ENCODE data around the gene OVOL1. TPM values are rescaled to one million over a fixed set of nuclear protein-coding genes. Genes with fewer than 3 reads are reported as not detected.
A peak's percentile ranks its signal among the peaks of the same experiment; 100 is the strongest.
"Not testable (repeated sequence)": the region's sequence is repeated elsewhere in the genome, so short reads cannot be mapped to it uniquely, and the experiment has no call there.

The OVOL1 gene
- polyA plus RNA-seq (2013, experiment 1 of 2): 1.2 TPM
- 1.2 TPM for polyA plus RNA-seq (2013, experiment 2 of 2)

DNA sequence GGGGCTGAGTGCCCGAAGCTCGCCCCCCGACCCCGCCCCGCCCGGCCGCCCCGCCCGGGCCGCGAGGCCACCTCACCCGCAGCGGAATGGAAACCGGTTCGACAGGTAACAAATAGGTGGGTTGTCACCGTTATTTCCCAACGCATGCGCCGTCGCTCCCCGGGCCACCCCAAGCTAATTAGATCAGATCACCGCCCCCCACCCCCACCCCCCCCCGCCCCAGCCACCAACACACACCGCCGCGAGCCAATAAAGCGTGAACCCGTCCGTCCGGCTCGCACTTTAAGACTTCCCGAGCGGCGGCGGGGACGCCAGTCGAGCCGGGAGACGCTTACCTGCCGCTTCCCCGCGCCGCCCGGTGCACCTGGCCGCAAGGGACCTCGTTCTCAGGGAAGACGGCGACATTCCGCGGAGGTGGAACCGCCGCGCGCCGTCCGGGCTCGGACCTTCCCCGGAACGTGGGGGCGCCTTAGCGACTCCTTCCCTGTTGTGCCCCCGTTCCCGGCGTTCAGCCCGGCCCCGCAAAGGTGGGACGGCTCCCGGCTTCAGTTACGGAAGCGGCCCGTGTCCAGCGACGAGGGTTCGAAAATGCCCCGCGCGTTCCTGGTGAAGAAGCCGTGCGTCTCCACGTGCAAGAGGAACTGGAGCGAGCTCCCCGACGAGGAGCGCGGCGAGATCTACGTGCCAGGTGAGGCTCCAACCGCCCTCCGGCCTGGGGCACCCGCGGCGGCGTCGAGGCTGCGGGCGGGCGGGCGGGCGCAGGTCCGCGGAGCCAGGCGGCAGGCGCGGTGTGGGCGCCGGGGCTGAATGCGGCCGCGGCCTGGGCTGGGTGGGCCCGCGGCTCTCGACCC, at the start of gene OVOL1:
OVOL1 (plus strand) TSS at position 278 of the 851 bp plus-strand sequence; CDS start at position 589, 311 bp downstream.
- H3K9ac ChIP-seq (ENCODE audit: low read depth, low read length): peak within 1 kb of the TSS; percentile 56; the same call in 1 of the 2 replicates
- peak within 1 kb of the TSS; percentile 57 for H3K4me3 ChIP-seq (ENCODE audit: low read length)
- H3K27me3 ChIP-seq (ENCODE audit: insufficient read depth, low read length): peaks cover 73% of the 10 kb centered on the region
- 1% methylated on average over 104 of the region's 112 CpGs for WGBS
- H3K36me3 ChIP-seq (ENCODE audit: insufficient read depth, low read length): no peaks in the 10 kb centered on the region
- H3K27ac ChIP-seq (ENCODE audit: low read depth, low read length): no peak within 1 kb of the TSS
- H3K4me1 ChIP-seq (ENCODE audit: insufficient read depth, low read length): peaks cover 21% of the 10 kb centered on the region
- H3K9me3 ChIP-seq (ENCODE audit: insufficient read depth, low read depth, low read length): no peaks in the 10 kb centered on the region

DNA sequence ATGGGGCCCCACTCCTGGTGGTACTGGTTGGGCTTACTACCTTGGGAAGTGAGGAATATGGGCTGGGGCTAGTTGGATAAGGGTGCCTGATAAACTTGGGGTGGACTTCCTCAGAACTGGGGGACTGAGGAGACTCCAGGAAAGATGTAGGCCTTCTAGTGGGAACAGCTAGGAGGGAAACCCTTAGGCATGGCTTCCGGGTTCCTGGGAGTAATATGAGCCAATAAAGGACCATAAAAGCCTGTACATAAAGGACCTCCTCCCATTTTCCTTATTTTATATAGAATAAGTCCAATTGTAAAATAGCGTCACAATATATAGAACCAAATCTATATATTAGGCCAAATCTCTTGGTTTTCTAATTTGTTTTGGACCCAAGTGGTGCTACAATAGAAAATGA, 47.8 kb upstream of the OVOL1 start:
- H3K4me1 ChIP-seq (ENCODE audit: insufficient read depth, low read length): no peaks in the 10 kb centered on the region
- H3K27me3 ChIP-seq (ENCODE audit: insufficient read depth, low read length): no peaks in the 10 kb centered on the region
- no peaks in the 10 kb centered on the region for H3K36me3 ChIP-seq (ENCODE audit: insufficient read depth, low read length)
- no peak overlapping the region for H3K27ac ChIP-seq (ENCODE audit: low read depth, low read length)
- no peak overlapping the region for H3K4me3 ChIP-seq (ENCODE audit: low read length)
- 63% methylated on average over 1 of the region's 2 CpGs for WGBS
- H3K9ac ChIP-seq (ENCODE audit: low read depth, low read length): no peak overlapping the region
- peaks cover 30% of the 10 kb centered on the region for H3K9me3 ChIP-seq (ENCODE audit: insufficient read depth, low read depth, low read length)

DNA sequence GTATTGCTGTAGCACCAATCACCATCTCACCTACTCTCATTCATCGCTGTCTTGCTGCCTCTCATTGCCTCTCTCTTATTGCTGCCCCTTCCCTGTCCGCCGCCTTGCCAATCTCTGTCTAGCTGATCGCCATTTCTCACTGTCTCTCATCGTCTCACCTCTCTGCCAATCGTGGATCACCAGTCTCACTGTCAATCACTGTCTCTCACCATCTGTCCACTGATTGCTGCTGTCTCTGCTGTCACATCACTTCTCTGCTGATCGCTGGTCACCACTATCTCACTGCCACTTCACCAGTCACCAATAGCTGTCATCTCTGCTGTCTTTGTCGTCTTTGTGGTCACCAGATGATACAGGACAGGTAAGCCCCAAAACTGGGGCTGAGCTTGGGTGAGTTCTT, 45.7 kb upstream of the OVOL1 start:
- Histone ChIP-seq H3K4me3 (ENCODE audit: low read length) (no peak overlapping the region), H3K27ac (ENCODE audit: low read depth, low read length) (no peak overlapping the region), H3K36me3 (ENCODE audit: insufficient read depth, low read length) (no peaks in the 10 kb centered on the region), H3K27me3 (ENCODE audit: insufficient read depth, low read length) (no peaks in the 10 kb centered on the region), H3K9ac (ENCODE audit: low read depth, low read length) (no peak overlapping the region), H3K4me1 (ENCODE audit: insufficient read depth, low read length) (no peaks in the 10 kb centered on the region), H3K9me3 (ENCODE audit: insufficient read depth, low read depth, low read length) (peaks cover 24% of the 10 kb centered on the region)
- WGBS: 77% methylated on average over 8 of the region's 8 CpGs

DNA sequence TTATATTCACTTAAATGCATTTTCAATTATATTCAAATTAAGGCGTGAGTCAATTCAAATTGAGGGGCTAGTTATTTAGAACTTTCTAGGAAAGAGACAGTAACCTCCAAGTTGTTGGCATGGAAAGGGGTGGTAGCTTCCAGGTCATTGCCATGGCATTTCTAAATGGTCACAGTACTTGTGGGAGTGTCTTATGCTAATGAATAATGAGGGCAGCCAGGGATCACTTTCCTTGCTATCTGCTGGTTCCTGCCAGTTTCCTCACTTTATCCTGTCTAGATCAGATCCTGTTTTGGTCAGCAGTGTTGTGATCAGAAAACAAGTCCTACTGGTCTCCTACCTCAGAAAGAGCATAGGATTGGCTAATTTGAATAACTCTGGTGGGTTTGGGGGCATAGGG, 44.5 kb upstream of the OVOL1 start:
- H3K27me3 ChIP-seq (ENCODE audit: insufficient read depth, low read length): no peaks in the 10 kb centered on the region
- H3K36me3 ChIP-seq (ENCODE audit: insufficient read depth, low read length): no peaks in the 10 kb centered on the region
- H3K27ac ChIP-seq (ENCODE audit: low read depth, low read length): no peak overlapping the region
- H3K4me3 ChIP-seq (ENCODE audit: low read length): no peak overlapping the region
- WGBS: 89% methylated on average over 1 of the region's 1 CpG
- H3K9me3 ChIP-seq (ENCODE audit: insufficient read depth, low read depth, low read length): peaks cover 12% of the 10 kb centered on the region; the same call in 1 of the 2 replicates
- no peaks in the 10 kb centered on the region for H3K4me1 ChIP-seq (ENCODE audit: insufficient read depth, low read length)
- no peak overlapping the region for H3K9ac ChIP-seq (ENCODE audit: low read depth, low read length)

DNA sequence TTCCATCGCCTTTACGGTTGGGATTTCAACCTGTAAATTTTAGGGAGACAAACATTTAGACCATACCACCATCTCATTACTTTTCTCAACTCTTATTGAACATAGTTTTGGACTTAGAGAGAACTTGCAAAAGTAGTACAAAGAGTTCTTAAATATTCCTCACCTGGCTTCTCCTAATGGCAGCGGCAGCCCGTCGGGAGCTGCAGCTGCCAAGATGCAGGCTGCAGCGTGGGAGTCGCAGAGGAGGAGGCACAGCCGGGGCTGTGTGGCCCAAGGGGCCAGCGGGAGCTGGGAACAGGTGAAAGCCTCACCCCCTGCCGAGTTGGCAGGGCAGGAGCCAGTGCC, 43.2 kb upstream of the OVOL1 start:
- Histone ChIP-seq H3K9me3 (ENCODE audit: insufficient read depth, low read depth, low read length) (no peaks in the 10 kb centered on the region), H3K36me3 (ENCODE audit: insufficient read depth, low read length) (no peaks in the 10 kb centered on the region), H3K9ac (ENCODE audit: low read depth, low read length) (no peak overlapping the region), H3K27ac (ENCODE audit: low read depth, low read length) (no peak overlapping the region), H3K27me3 (ENCODE audit: insufficient read depth, low read length) (peaks cover 8% of the 10 kb centered on the region; the same call in 1 of the 2 replicates), H3K4me1 (ENCODE audit: insufficient read depth, low read length) (no peaks in the 10 kb centered on the region), H3K4me3 (ENCODE audit: low read length) (no peak overlapping the region)
- WGBS: 93% methylated on average over 10 of the region's 10 CpGs

DNA sequence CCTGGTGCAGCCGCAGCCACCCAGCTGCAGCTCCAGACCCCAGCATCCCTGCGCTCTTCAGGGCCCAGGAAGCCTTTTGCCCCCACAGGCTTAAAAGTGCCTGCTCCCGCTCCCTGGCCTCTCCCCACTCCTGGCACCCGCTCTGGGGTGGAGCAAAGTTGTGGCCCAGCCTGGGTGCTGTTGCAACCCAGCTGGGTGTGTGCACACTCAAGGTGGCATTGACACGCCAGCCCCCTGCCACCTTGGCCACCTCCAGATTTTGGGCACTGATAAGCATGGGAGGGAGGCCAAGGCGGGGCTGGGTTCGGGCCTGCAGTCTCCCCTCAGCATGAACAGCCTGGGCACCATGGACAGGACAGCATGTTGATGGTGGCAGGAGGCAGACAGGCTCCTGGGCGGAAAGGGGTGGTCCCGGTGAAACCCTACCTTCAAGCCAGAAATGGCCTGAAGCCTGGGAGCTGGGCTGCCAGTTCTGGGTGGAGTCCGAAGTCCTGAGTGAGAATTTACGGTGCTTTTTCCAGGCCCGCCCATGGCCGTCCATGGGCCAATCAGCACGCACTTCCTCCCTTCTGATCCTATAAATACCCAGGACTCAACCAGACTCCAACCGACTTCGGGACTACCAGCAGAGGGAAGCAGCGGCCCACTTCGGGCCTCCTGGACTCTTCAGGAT, 42.7 kb upstream of the OVOL1 start:
- Histone ChIP-seq H3K4me1 (ENCODE audit: insufficient read depth, low read length) (no peaks in the 10 kb centered on the region), H3K36me3 (ENCODE audit: insufficient read depth, low read length) (no peaks in the 10 kb centered on the region), H3K27me3 (ENCODE audit: insufficient read depth, low read length) (peaks cover 12% of the 10 kb centered on the region; the same call in 1 of the 2 replicates), H3K9me3 (ENCODE audit: insufficient read depth, low read depth, low read length) (no peaks in the 10 kb centered on the region), H3K9ac (ENCODE audit: low read depth, low read length) (no peak overlapping the region), H3K4me3 (ENCODE audit: low read length) (no peak overlapping the region), H3K27ac (ENCODE audit: low read depth, low read length) (no peak overlapping the region)
- WGBS: 84% methylated on average over 18 of the region's 18 CpGs

DNA sequence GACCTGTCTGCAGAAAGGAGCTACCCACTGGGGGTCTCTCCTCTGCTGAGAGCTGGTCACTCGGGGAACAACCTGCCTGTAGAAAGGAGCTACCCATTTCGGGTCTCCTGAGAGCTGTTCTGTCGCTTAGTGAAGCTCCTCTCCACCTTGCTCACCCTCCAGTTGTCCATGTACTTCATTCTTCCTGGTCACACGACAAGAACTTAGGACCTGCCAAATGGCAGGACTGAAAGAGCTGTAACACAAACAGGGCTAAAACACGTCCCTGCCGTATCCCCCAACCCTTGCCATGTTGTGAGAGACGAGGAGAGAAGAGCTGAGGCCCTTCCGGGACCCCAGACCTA, 42.2 kb upstream of the OVOL1 start:
- no peaks in the 10 kb centered on the region for H3K4me1 ChIP-seq (ENCODE audit: insufficient read depth, low read length)
- H3K27me3 ChIP-seq (ENCODE audit: insufficient read depth, low read length): peaks cover 17% of the 10 kb centered on the region; the same call in 1 of the 2 replicates
- WGBS: 88% methylated on average over 8 of the region's 8 CpGs
- no peak overlapping the region for H3K4me3 ChIP-seq (ENCODE audit: low read length)
- no peaks in the 10 kb centered on the region for H3K9me3 ChIP-seq (ENCODE audit: insufficient read depth, low read depth, low read length)
- H3K36me3 ChIP-seq (ENCODE audit: insufficient read depth, low read length): no peaks in the 10 kb centered on the region
- H3K27ac ChIP-seq (ENCODE audit: low read depth, low read length): no peak overlapping the region
- H3K9ac ChIP-seq (ENCODE audit: low read depth, low read length): no peak overlapping the region

DNA sequence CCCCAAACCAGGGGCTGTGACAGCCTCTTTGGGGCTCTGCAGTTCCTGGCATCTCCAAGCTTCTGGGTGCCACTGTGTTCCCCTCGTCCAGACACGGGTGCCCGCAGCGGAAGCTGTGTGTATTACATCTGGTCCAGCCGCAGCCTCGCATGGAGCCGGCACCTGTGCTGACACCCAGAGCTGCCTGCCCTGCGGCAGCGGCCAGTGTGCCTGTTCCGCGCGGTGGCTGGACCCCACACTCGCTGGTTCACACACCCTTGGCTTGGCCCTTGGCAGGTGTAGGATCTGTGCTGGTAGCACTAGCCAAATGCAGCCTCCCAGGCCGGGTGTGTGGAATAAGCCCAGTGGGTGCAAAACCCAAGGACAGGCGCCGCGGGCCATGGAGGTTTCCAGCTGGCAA, 41.8 kb upstream of the OVOL1 start:
- Histone ChIP-seq H3K4me3 (ENCODE audit: low read length) (no peak overlapping the region), H3K9ac (ENCODE audit: low read depth, low read length) (no peak overlapping the region), H3K27me3 (ENCODE audit: insufficient read depth, low read length) (peaks cover 21% of the 10 kb centered on the region), H3K9me3 (ENCODE audit: insufficient read depth, low read depth, low read length) (no peaks in the 10 kb centered on the region), H3K4me1 (ENCODE audit: insufficient read depth, low read length) (no peaks in the 10 kb centered on the region), H3K27ac (ENCODE audit: low read depth, low read length) (no peak overlapping the region), H3K36me3 (ENCODE audit: insufficient read depth, low read length) (no peaks in the 10 kb centered on the region)
- 94% methylated on average over 17 of the region's 17 CpGs for WGBS

DNA sequence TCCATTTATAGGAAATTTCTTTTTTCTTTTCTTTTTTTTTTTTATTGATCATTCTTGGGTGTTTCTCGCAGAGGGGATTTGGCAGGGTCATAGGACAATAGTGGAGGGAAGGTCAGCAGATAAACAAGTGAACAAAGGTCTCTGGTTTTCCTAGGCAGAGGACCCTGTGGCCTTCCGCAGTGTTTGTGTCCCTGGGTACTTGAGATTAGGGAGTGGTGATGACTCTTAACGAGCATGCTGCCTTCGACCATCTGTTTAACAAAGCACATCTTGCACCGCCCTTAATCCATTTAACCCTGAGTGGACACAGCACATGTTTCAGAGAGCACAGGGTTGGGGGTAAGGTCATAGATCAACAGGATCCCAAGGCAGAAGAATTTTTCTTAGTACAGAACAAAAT, 24.7 kb upstream of the OVOL1 start:
- not testable (repeated sequence) for H3K27ac ChIP-seq (ENCODE audit: low read depth, low read length); H3K4me3 ChIP-seq (ENCODE audit: low read length); H3K36me3 ChIP-seq (ENCODE audit: insufficient read depth, low read length); H3K27me3 ChIP-seq (ENCODE audit: insufficient read depth, low read length); H3K4me1 ChIP-seq (ENCODE audit: insufficient read depth, low read length); H3K9ac ChIP-seq (ENCODE audit: low read depth, low read length); H3K9me3 ChIP-seq (ENCODE audit: insufficient read depth, low read depth, low read length)
- WGBS: 80% methylated on average over 1 of the region's 5 CpGs

DNA sequence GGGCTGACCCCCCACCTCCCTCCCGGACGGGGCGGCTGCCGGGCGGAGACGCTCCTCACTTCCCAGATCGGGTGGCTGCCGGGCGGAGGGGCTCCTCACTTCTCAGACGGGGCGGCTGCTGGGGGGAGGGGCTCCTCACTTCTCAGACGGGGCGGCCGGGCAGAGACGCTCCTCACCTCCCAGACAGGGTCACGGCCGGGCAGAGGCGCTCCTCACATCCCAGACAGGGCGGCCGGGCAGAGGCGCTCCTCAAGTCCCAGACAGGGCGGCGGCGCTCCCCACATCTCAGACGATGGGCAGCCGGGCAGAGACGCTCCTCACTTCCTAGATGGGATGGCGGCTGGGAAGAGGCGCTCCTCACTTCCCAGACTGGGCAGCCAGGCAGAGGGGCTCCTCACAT, 24.0 kb upstream of the OVOL1 start:
- not testable (repeated sequence) for H3K4me3 ChIP-seq (ENCODE audit: low read length); H3K27ac ChIP-seq (ENCODE audit: low read depth, low read length); H3K9me3 ChIP-seq (ENCODE audit: insufficient read depth, low read depth, low read length); H3K9ac ChIP-seq (ENCODE audit: low read depth, low read length); H3K27me3 ChIP-seq (ENCODE audit: insufficient read depth, low read length); H3K36me3 ChIP-seq (ENCODE audit: insufficient read depth, low read length); H3K4me1 ChIP-seq (ENCODE audit: insufficient read depth, low read length)
- 93% methylated on average over 22 of the region's 29 CpGs for WGBS

DNA sequence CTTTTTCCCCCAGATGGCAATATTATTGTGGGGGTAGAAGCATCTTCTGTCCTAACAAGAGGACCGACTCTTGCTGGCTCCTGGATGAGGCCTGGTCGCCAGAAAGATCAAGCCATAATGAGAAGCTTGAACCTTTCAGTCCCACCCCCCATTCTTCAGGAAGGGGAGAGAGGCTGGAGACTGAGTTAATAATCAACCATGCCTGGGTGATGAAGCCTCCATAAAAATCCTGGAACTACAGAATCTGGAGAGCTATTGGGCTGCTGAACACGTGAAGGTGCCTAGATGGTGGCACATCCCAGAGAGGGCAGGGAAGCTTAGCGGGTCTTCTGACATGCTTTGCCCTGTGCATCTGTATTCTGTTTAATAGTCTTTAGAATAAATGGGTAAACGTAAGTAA, 22.4 kb upstream of the OVOL1 start:
- Histone ChIP-seq H3K36me3 (ENCODE audit: insufficient read depth, low read length) (no peaks in the 10 kb centered on the region), H3K4me3 (ENCODE audit: low read length) (no peak overlapping the region), H3K27me3 (ENCODE audit: insufficient read depth, low read length) (no peaks in the 10 kb centered on the region; the same call in 1 of the 2 replicates), H3K9ac (ENCODE audit: low read depth, low read length) (no peak overlapping the region), H3K4me1 (ENCODE audit: insufficient read depth, low read length) (no peaks in the 10 kb centered on the region), H3K27ac (ENCODE audit: low read depth, low read length) (no peak overlapping the region), H3K9me3 (ENCODE audit: insufficient read depth, low read depth, low read length) (peaks cover under 1% of the 10 kb centered on the region; the same call in 1 of the 2 replicates)
- WGBS: 79% methylated on average over 3 of the region's 5 CpGs

All from HUES64 (cell line).